ENCODE results near the gene TPMT. TPM values are rescaled to one million over a fixed set of nuclear protein-coding genes. Genes with fewer than 3 reads are reported as not detected.

TPMT gene
- total RNA-seq (2021) (12.7 to 14.4 TPM (median 13.5 TPM) in 3 replicates), Bru-seq, nascent RNA (percentile 71 among the genes with signal in this experiment)
- long read RNA-seq, experiment 1, transcript TPMT-201 (9 exons, 3,181 nt), result major isoform, 96 of 122 reads
- long read RNA-seq, experiment 1, partial matches to known transcripts, result 4 of 122 reads
- long read RNA-seq, experiment 1, other reads (novel, unspliced or antisense), result 22 of 122 reads
- long read RNA-seq, experiment 2, transcript TPMT-201 (9 exons, 3,181 nt), result major isoform, 17 of 40 reads
- long read RNA-seq, experiment 2, partial matches to known transcripts, result 8 of 40 reads
- long read RNA-seq, experiment 2, other reads (novel, unspliced or antisense), result 15 of 40 reads
- long read RNA-seq, experiment 3, transcript TPMT-201 (9 exons, 3,181 nt), result major isoform, 99 of 127 reads
- long read RNA-seq, experiment 3, partial matches to known transcripts, result 1 of 127 reads
- long read RNA-seq, experiment 3, other reads (novel, unspliced or antisense), result 27 of 127 reads

- POLR2A ChIA-PET, result interaction anchor here (0.5 to 0.6 kb wide), 2 partner anchors 36 to 105 kb away, joined by 3 read pairs; no protein-coding TSS in a partner anchor
- Mint-ChIP-seq H3K27ac (peak within 1 kb of the TSS; percentile 99), H3K36me3 (peaks cover 8% of the 10 kb centered on the region), H3K4me1 (peaks cover 22% of the 10 kb centered on the region), H3K9me3 (no peaks in the 10 kb centered on the region), H3K4me3 (peak within 1 kb of the TSS; percentile 97), H3K27me3 (ENCODE audit: low read depth) (no peaks in the 10 kb centered on the region)
- CTCF ChIA-PET, result interaction anchor here (0.5 to 1.3 kb wide), 3 partner anchors 27 to 47 kb away, joined by 3 to 6 read pairs (median 3); no protein-coding TSS in a partner anchor
- no peak for TF ChIP-seq ZNF121 (CRISPR knock-in tag; IDR thresholded peaks at IDR 0.05)
- peak; percentile 9; the same call in 1 of the 2 replicates for TF ChIP-seq MAX (CRISPR knock-in tag; IDR thresholded peaks at IDR 0.05)
- no peak for DNase-seq (ENCODE audit: low spot score)
- peak; percentile 69 for ATAC-seq
Measured at GRCh38 chr6:18154507-18155149, at the start of gene TPMT. TPMT (minus strand) TSS chr6:18155077; CDS start chr6:18149127, 5,950 bp downstream.

GRCh38 chr6:18203786-18204185, 48.9 kb upstream of the TPMT start:
- CTCF ChIA-PET, result no interaction called here
- ATAC-seq, result no peak
- DNase-seq (ENCODE audit: low spot score), result no peak
- no peak overlapping the region for H3K4me3 Mint-ChIP-seq
- no peak for TF ChIP-seq PREB (CRISPR knock-in tag; IDR thresholded peaks at IDR 0.05; ENCODE audit: borderline replicate concordance)
- no peak for TF ChIP-seq ZNF317 (CRISPR knock-in tag; IDR thresholded peaks at IDR 0.05; ENCODE audit: borderline replicate concordance, low read depth)
- no peak for TF ChIP-seq ZNF671 (CRISPR knock-in tag; IDR thresholded peaks at IDR 0.05)
- TF ChIP-seq ZSCAN18 (CRISPR knock-in tag; IDR thresholded peaks at IDR 0.05), result no peak
- no peak for TF ChIP-seq ZNF423 (CRISPR knock-in tag; IDR thresholded peaks at IDR 0.05)
- TF ChIP-seq ARID4B (CRISPR knock-in tag; IDR thresholded peaks at IDR 0.05; ENCODE audit: borderline replicate concordance), result no peak
- TF ChIP-seq TP53 (CRISPR knock-in tag; IDR thresholded peaks at IDR 0.05), result no peak
- no peak for TF ChIP-seq SP1 (CRISPR knock-in tag; conservative IDR thresholded peaks at IDR 0.05)
- no peak for TF ChIP-seq TEAD4 (CRISPR knock-in tag; IDR thresholded peaks at IDR 0.05)
- no peak for TF ChIP-seq IRF2 (CRISPR knock-in tag; IDR thresholded peaks at IDR 0.05; ENCODE audit: borderline replicate concordance, low read depth)
- no peak for TF ChIP-seq E2F1 (CRISPR knock-in tag; IDR thresholded peaks at IDR 0.05)
- no peak for TF ChIP-seq MYBL2 (CRISPR knock-in tag; IDR thresholded peaks at IDR 0.05)
- no peak for TF ChIP-seq NFE2L1 (CRISPR knock-in tag; IDR thresholded peaks at IDR 0.05)
- TF ChIP-seq SOX15 (CRISPR knock-in tag; IDR thresholded peaks at IDR 0.05), result no peak
- TF ChIP-seq GABPB1 (CRISPR knock-in tag; IDR thresholded peaks at IDR 0.05), result no peak
- POLR2A ChIA-PET, result no interaction called here
- H3K27ac Mint-ChIP-seq, result peak overlapping the region; percentile 27; the same call in 1 of the 2 replicates
- H3K36me3 Mint-ChIP-seq, result peaks cover 7% of the 10 kb centered on the region
- H3K27me3 Mint-ChIP-seq (ENCODE audit: low read depth), result no peaks in the 10 kb centered on the region
- no peaks in the 10 kb centered on the region for H3K9me3 Mint-ChIP-seq
- H3K4me1 Mint-ChIP-seq, result peaks cover 4% of the 10 kb centered on the region

Data from WTC11 (cell line).